Gastrocnemius medialis (tissue), 4 donors: ENCODE results near the gene KIRREL3.

Source experiments
- CTCF ChIP-seq, 5 experiments: fragments of 450-650 bp in 3 of 5; fragments of 200-600 bp in 2 of 5; sonication (generic) in 2 of 5; IDR thresholded peaks in 4 of 5; conservative IDR thresholded peaks in 1 of 5; 1 replicate in 4 of 5; 2 replicates in 1 of 5; pipeline ENCODE4 v1.5.1; 2016 to 2019; ENCODE audit warnings: antibody characterized with exemption in 5 of 5, mild to moderate bottlenecking in 3 of 5, moderate library complexity in 3 of 5
- POLR2A ChIP-seq, 2 donors: fragments of 450-650 bp; IDR thresholded peaks; one replicate each; pipeline ENCODE4 v1.6.1; 2017; ENCODE audit warnings: antibody characterized with exemption in 2 of 2, mild to moderate bottlenecking in 2 of 2, moderate library complexity in 2 of 2

- TF ChIP-seq CTCF (IDR thresholded peaks at IDR 0.05 in 4 of 5, conservative IDR thresholded peaks at IDR 0.05 in 1 of 5) (no peak), POLR2A (IDR thresholded peaks at IDR 0.05) (no peak)
Observed at GRCh38 chr11:126915430-126915829, 85.1 kb downstream of the KIRREL3 start.
